ENCODE measurements around the gene IQGAP2.

Gene IQGAP2

DNA sequence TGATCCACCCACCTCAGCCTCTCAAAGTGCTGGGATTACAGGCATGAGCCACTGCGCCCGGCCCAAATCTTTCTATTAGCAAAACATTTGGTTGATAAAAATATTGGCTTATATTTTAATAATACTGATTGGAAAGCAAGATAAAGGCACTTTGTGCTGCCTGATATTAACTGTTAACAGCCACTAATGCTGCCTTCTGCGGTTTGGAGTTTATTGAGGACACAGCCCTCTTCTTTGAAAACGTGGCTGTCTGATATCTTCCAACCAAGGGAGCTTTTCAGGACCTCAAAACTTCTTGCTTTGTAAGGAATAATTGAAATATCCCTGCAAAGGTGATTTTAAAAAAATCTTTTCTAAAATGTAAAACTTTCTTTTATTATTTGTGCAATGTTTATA, 94.0 kb downstream of the IQGAP2 start (continued):
- TF ChIP-seq ZNF8 (CRISPR knock-in tag; IDR thresholded peaks at IDR 0.05) = no peak

DNA sequence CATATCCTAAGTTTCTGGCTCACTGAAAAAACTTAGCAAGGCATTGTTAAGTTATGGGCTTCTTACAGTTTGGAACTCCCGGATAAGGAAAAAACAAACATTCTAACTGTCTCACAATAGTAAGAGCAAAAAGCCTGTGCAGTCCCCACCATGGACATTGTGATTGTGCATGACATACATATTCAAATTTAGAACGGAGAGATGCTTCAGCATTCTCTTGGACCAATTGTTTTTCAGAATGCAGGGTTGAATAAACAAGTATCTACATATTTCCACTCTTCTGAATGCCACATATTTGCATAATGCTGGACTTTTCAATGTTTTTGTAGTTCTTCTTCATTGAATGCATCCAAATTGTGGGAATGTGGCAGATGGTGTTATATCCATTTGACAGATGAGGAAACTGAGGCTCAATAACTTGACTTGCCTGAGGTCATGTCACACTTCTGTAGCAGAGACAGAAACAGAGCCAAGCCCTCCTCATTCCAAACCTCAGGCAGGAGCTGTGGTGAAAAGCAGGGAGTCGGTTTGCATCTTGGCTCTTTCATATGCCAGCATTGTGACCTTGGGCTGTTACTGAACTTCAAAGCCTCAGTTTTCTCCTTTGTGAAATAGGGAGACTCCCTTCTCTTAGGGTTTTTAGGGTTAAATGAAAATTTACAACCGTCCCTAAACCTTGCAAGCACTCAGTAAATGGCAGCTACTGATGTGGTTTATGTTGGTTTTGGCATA, 95.1 kb downstream of the IQGAP2 start:
- no peak for TF ChIP-seq ZNF70 (CRISPR knock-in tag; IDR thresholded peaks at IDR 0.05)
- TF ChIP-seq OSR1 (CRISPR knock-in tag; IDR thresholded peaks at IDR 0.05) = no peak
- TF ChIP-seq RARB (CRISPR knock-in tag; IDR thresholded peaks at IDR 0.05) = no peak
- TF ChIP-seq ZFP30 (CRISPR knock-in tag; IDR thresholded peaks at IDR 0.05) = no peak
- no peak for TF ChIP-seq ZNF565 (CRISPR knock-in tag; conservative IDR thresholded peaks at IDR 0.05; ENCODE audit: low read depth)
- TF ChIP-seq ESRRG (CRISPR knock-in tag; IDR thresholded peaks at IDR 0.05) = no peak
- ATAC-seq = no peak

DNA sequence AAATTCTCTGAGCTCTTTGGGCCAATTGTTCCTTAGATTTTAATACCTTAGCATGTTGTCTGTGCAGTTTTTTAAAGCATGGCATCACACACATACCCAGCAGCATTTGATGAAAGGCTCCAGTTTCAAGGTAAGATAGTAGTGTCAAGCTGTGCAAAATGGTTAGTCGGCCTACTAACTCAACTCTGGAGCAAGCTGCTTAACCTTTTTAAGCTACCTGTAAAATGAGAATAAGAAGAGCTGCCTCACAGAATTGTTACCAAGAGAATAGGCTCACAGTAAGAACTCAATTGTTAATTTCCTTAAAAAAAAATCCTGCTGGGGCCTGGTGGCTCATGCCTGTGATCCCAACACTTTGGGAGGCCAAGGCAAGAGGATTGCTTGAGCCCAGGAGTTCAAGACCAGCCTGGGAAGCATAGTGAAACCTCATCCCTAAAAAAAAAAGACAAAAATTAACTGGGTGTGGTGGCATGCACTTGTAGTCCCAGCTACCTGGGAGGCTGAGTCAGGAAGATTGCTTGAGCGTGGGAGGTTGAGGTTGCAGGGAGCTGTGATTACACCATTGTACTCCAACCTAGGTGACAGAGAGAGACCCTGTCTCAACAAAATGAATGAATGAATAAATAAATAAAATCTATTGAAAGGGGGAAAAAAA, 96.5 kb downstream of the IQGAP2 start:
- no peak for ATAC-seq
- TF ChIP-seq, protein P1, sequence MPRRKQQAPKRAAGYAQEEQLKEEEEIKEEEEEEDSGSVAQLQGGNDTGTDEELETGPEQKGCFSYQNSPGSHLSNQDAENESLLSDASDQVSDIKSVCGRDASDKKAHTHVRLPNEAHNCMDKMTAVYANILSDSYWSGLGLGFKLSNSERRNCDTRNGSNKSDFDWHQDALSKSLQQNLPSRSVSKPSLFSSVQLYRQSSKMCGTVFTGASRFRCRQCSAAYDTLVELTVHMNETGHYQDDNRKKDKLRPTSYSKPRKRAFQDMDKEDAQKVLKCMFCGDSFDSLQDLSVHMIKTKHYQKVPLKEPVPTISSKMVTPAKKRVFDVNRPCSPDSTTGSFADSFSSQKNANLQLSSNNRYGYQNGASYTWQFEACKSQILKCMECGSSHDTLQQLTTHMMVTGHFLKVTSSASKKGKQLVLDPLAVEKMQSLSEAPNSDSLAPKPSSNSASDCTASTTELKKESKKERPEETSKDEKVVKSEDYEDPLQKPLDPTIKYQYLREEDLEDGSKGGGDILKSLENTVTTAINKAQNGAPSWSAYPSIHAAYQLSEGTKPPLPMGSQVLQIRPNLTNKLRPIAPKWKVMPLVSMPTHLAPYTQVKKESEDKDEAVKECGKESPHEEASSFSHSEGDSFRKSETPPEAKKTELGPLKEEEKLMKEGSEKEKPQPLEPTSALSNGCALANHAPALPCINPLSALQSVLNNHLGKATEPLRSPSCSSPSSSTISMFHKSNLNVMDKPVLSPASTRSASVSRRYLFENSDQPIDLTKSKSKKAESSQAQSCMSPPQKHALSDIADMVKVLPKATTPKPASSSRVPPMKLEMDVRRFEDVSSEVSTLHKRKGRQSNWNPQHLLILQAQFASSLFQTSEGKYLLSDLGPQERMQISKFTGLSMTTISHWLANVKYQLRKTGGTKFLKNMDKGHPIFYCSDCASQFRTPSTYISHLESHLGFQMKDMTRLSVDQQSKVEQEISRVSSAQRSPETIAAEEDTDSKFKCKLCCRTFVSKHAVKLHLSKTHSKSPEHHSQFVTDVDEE (CRISPR knock-in tag; IDR thresholded peaks at IDR 0.05) = no peak
- TF ChIP-seq TCF4 (CRISPR knock-in tag; IDR thresholded peaks at IDR 0.05; ENCODE audit: borderline replicate concordance) (no peak), BACH2 (CRISPR knock-in tag; IDR thresholded peaks at IDR 0.05; ENCODE audit: borderline replicate concordance) (no peak), ZNF565 (CRISPR knock-in tag; conservative IDR thresholded peaks at IDR 0.05; ENCODE audit: low read depth) (no peak), ZNF8 (CRISPR knock-in tag; IDR thresholded peaks at IDR 0.05) (no peak), CSRNP3 (CRISPR knock-in tag; IDR thresholded peaks at IDR 0.05) (no peak), ZFP30 (CRISPR knock-in tag; IDR thresholded peaks at IDR 0.05) (no peak), ZNF70 (CRISPR knock-in tag; IDR thresholded peaks at IDR 0.05) (no peak), ESRRG (CRISPR knock-in tag; IDR thresholded peaks at IDR 0.05) (no peak), SNAI2 (CRISPR knock-in tag; IDR thresholded peaks at IDR 0.05) (no peak), ZC3H10 (CRISPR knock-in tag; IDR thresholded peaks at IDR 0.05) (no peak), TOX (CRISPR knock-in tag; IDR thresholded peaks at IDR 0.05; ENCODE audit: borderline replicate concordance) (no peak), POU6F1 (CRISPR knock-in tag; IDR thresholded peaks at IDR 0.05; ENCODE audit: borderline replicate concordance, low read depth) (no peak), CSDC2 (CRISPR knock-in tag; IDR thresholded peaks at IDR 0.05) (no peak), ARNTL (CRISPR knock-in tag; IDR thresholded peaks at IDR 0.05; ENCODE audit: borderline replicate concordance, low read depth) (no peak)
- TF ChIP-seq, protein P2, sequence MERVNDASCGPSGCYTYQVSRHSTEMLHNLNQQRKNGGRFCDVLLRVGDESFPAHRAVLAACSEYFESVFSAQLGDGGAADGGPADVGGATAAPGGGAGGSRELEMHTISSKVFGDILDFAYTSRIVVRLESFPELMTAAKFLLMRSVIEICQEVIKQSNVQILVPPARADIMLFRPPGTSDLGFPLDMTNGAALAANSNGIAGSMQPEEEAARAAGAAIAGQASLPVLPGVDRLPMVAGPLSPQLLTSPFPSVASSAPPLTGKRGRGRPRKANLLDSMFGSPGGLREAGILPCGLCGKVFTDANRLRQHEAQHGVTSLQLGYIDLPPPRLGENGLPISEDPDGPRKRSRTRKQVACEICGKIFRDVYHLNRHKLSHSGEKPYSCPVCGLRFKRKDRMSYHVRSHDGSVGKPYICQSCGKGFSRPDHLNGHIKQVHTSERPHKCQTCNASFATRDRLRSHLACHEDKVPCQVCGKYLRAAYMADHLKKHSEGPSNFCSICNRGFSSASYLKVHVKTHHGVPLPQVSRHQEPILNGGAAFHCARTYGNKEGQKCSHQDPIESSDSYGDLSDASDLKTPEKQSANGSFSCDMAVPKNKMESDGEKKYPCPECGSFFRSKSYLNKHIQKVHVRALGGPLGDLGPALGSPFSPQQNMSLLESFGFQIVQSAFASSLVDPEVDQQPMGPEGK (CRISPR knock-in tag; IDR thresholded peaks at IDR 0.05; ENCODE audit: borderline replicate concordance) = no peak

- no peak for TF ChIP-seq POU6F1 (CRISPR knock-in tag; IDR thresholded peaks at IDR 0.05; ENCODE audit: borderline replicate concordance, low read depth)
- peak; percentile 14; the same call in 1 of the 2 replicates for TF ChIP-seq ISL1 (CRISPR knock-in tag; IDR thresholded peaks at IDR 0.05)
- no peak for TF ChIP-seq BACH2 (CRISPR knock-in tag; IDR thresholded peaks at IDR 0.05; ENCODE audit: borderline replicate concordance)
- 0 out of 2 replicates have a peak, but pooled peaks have one; percentile 22 for TF ChIP-seq CSDC2 (CRISPR knock-in tag; IDR thresholded peaks at IDR 0.05)
- TF ChIP-seq, protein P1 (CRISPR knock-in tag; IDR thresholded peaks at IDR 0.05) = no peak
- no peak for TF ChIP-seq ZC3H10 (CRISPR knock-in tag; IDR thresholded peaks at IDR 0.05)
- ATAC-seq = peak; percentile 64
These were observed 97.7 kb downstream of the IQGAP2 start for GRCh38 chr5:76500633-76501393.

Data from SK-N-SH treated with all-trans-retinoic acid at 6 μM for 48 hours (cell line).